NCI-H146 treated with DMSO at 0.1 percent for 48 hours (cell line): ENCODE data around the gene OPN5.
A peak's percentile ranks its signal among the peaks of the same experiment; 100 is the strongest.

Experiments used
- DNase-seq: peaks from one replicate; lab custom pipeline; 2025; ENCODE audit not compliant: unreplicated experiment; lab: John Stamatoyannopoulos, UW

Gene OPN5

DNA sequence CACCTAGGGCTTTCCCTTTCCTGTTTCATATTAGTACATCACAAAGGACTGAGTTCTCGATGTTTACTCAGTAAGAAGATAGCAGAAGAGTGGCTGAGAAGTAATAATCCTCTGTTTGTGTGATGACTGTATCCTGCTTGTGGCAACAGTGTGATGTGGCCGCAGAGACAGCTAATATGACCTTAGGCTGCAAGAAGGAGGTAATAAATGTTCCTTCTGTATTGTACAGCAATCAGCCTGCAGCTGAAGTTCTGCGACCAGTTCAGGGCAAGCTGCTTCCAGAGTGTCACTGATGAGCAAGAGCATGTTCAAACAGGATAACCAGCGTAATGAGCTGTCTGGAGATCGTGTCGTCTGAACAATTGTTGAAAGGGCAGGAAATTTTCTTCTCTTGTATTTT lies 70.9 kb downstream of the OPN5 start:
- no peak for DNase-seq

DNA sequence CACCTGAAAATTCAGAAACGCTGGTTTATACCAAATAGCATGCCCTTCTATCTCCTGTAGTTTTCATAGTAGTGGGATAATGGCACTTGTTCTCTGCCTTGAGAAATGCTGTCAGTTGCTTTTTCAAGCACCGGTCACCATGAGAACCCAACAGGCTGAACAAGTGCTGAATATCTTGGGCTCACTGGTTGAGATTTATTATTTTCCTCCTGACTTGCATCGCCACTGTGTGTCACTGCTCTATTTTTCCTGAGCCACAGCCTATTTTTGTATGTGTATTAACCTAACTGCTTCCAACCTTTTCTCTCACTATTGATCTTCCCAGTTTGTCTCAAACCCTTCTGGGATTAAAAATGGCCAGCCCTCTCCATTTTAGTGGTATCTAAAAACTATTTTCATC lies 71.9 kb downstream of the OPN5 start:
- DNase-seq: peak; percentile 10

DNA sequence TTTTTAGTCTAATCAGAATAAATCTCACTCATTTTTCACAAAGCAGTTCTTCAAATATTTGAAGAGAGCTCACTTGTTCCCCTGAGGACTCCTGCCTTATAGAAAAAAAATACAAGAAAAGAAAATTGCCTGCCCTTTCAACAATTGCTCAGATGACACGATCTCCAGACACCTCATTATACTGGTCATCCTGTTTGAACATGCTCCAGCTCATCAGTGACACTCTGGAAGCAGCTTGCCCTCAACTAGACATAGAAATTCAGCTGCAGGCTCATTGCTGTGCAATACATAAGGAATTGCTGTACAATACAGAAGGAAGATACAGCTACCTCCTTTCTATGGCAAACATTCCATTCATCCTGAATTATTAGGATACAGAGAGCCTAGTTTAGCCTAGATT lies 73.1 kb downstream of the OPN5 start:
- DNase-seq: peak; percentile 89

DNA sequence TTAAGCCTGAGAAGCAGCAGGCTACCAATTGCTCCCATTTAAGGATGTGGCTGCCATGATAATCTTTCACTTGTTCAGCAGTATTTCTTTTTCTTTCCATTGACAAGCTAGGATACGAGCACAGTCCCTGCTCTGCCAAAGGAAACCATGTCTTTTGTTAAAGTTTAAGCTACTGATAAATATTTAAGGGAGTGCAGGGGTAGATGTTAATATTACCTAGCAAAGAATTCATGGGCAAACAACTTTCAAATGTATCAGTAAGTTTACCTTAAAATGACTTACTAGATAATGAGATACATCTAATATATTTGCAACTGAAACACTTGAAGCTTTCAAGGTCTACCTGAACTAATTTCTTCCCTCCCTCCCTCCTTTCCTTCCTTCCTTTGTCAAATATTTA lies 77.3 kb downstream of the OPN5 start:
- DNase-seq: no peak

DNA sequence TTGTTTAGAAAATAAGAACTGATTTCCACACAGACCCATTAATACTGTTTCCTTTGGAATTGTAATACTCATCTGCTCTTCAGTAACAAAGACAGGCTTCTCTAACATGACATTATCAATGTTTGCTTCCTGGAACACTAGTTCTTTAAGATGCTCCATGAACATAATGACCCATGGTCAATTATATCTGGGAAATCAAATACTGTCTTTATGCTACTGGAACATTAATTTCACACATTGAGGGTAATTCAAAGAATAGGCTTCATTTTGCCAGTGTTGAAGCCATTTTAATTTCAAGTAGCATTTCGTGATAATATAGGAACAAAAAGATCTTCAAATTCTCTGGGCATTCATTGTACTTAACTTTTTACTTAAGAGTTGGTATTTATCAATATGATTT lies 80.9 kb downstream of the OPN5 start:
- DNase-seq: peak; percentile 7

DNA sequence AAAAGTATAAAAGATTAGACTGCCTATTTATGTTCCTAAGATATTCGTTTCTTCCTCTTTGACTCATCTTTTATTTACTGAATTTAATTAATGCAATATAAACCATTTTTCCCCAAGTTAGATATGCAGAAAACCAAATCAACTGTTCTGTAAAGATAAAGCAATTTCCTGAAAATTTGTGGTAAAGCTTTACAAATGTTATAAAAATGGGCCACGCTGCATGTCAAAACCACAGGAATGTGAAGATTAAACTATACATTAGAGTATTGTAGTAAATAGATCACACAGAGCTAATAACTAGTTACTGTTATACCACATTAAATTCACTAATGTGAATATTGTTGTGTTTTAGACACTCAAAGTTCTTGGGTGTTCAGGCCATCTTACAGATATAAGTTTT lies 83.4 kb downstream of the OPN5 start:
- DNase-seq: no peak

DNA sequence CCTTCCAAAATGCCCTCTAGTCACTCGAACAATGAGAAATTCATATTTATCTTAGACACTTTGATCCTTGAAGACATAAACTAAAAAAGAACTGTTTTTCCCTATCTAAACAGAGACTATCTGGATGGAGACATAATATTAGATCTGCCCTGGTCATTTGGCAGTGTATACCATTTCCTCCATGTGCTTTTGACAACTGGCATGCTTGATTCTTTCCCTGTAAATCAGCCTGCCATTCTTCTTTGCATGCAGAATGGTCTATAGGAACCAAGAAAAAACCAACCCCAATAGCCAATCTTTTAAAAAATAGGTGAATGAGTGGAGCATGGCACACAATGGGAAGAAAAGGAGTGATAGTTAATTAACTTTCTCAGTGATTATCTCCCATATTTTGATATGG lies 93.8 kb downstream of the OPN5 start:
- no peak for DNase-seq
